Measurements from ENCODE around the gene ADAMTS15. TPM values are rescaled to one million over a fixed set of nuclear protein-coding genes. Genes with fewer than 3 reads are reported as not detected.

Gene ADAMTS15
- total and polyA plus RNA-seq, 9 donors = 0.95 to 7.2 (median 2.7) TPM

GRCh38 chr11:130409594-130410388 is 38.7 kb upstream of the ADAMTS15 start:
- H3K27me3 ChIP-seq = no peaks in the 10 kb centered on the region
- WGBS, 3 donors = 84 to 93% (median 91%) methylated on average over 7 of the region's 7 CpGs
- H3K36me3 ChIP-seq = no peaks in the 10 kb centered on the region
- TF ChIP-seq, protein P1, sequence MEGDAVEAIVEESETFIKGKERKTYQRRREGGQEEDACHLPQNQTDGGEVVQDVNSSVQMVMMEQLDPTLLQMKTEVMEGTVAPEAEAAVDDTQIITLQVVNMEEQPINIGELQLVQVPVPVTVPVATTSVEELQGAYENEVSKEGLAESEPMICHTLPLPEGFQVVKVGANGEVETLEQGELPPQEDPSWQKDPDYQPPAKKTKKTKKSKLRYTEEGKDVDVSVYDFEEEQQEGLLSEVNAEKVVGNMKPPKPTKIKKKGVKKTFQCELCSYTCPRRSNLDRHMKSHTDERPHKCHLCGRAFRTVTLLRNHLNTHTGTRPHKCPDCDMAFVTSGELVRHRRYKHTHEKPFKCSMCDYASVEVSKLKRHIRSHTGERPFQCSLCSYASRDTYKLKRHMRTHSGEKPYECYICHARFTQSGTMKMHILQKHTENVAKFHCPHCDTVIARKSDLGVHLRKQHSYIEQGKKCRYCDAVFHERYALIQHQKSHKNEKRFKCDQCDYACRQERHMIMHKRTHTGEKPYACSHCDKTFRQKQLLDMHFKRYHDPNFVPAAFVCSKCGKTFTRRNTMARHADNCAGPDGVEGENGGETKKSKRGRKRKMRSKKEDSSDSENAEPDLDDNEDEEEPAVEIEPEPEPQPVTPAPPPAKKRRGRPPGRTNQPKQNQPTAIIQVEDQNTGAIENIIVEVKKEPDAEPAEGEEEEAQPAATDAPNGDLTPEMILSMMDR (IDR thresholded peaks at IDR 0.05) = no peak
- TF ChIP-seq POLR2A (IDR thresholded peaks at IDR 0.05) = no peak
- TF ChIP-seq EP300 (IDR thresholded peaks at IDR 0.05) = no peak
- no peak for DNase-seq
- no peaks in the 10 kb centered on the region for H3K9me3 ChIP-seq
- H3K27ac ChIP-seq = no peak overlapping the region
- no peak overlapping the region for H3K4me3 ChIP-seq
- H3K4me1 ChIP-seq (ENCODE audit: insufficient read depth) = no peaks in the 10 kb centered on the region
- intact Hi-C loops (cut with DNase I) = loop anchor here in 1 of 4 donors (10.0 kb wide), 1 partner anchor 195 kb away; no protein-coding TSS in a partner anchor

DNA sequence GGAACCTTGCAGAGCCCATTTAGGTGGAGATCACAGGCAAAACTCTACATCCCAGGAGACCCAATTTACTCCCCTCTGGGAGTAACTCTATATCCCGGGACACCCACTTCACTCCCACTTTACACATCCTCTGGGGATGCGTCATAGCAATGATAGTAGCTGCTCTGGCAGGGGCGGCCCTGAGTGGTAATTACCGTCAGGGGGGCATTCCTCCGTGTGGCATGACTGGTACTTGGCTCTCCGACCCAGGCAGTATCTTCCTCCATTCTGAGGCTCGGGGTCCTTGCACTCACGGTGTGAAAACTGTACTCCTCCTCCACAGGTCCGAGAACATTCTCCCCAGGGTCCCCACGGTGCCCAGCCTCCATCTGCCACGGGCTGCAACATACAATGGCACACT is 37.2 kb upstream of the ADAMTS15 start:
- 79 to 83% (median 79%) methylated on average over 10 to 11 of the region's 11 CpGs for WGBS, 3 donors
- no peaks in the 10 kb centered on the region for H3K36me3 ChIP-seq
- intact Hi-C loops (cut with DNase I) = loop anchor here in 1 of 4 donors (10.0 kb wide), 1 partner anchor 196 kb away; no protein-coding TSS in a partner anchor
- H3K9me3 ChIP-seq = no peaks in the 10 kb centered on the region
- TF ChIP-seq EP300 (IDR thresholded peaks at IDR 0.05) = no peak
- TF ChIP-seq, protein P1 (IDR thresholded peaks at IDR 0.05) = no peak
- no peak for TF ChIP-seq POLR2A (IDR thresholded peaks at IDR 0.05)
- no peaks in the 10 kb centered on the region for H3K4me1 ChIP-seq (ENCODE audit: insufficient read depth)
- H3K27ac ChIP-seq = no peak overlapping the region
- no peak for DNase-seq
- H3K27me3 ChIP-seq = no peaks in the 10 kb centered on the region
- no peak overlapping the region for H3K4me3 ChIP-seq

- Histone ChIP-seq H3K27ac (no peak overlapping the region), H3K9me3 (no peaks in the 10 kb centered on the region), H3K36me3 (no peaks in the 10 kb centered on the region), H3K4me3 (no peak overlapping the region), H3K4me1 (ENCODE audit: insufficient read depth) (no peaks in the 10 kb centered on the region), H3K27me3 (no peaks in the 10 kb centered on the region)
- DNase-seq = no peak
- WGBS, 3 donors = 80 to 85% (median 84%) methylated on average over 16 of the region's 16 CpGs
- intact Hi-C loops (cut with DNase I) = loop anchor here in 1 of 4 donors (10.0 kb wide), 1 partner anchor 199 kb away; no protein-coding TSS in a partner anchor
- no peak for TF ChIP-seq EP300 (IDR thresholded peaks at IDR 0.05)
Observed at GRCh38 chr11:130413405-130414106, 34.9 kb upstream of the ADAMTS15 start.

GRCh38 chr11:130414107-130415080 is 34.1 kb upstream of the ADAMTS15 start:
- DNase-seq = no peak
- Histone ChIP-seq H3K9me3 (no peaks in the 10 kb centered on the region), H3K27ac (no peak overlapping the region), H3K4me3 (no peak overlapping the region), H3K36me3 (no peaks in the 10 kb centered on the region), H3K4me1 (ENCODE audit: insufficient read depth) (peaks cover 2% of the 10 kb centered on the region), H3K27me3 (no peaks in the 10 kb centered on the region)
- intact Hi-C loops (cut with DNase I) = loop anchor here in 1 of 4 donors (10.0 kb wide), 1 partner anchor 200 kb away; no protein-coding TSS in a partner anchor
- TF ChIP-seq, protein P1 (IDR thresholded peaks at IDR 0.05) = no peak
- TF ChIP-seq POLR2A (IDR thresholded peaks at IDR 0.05) (no peak), EP300 (IDR thresholded peaks at IDR 0.05) (no peak)
- 76 to 87% (median 86%) methylated on average over 24 of the region's 24 CpGs for WGBS, 3 donors
